ENCODE results near the gene UBE2J1.

The UBE2J1 gene

GRCh38 chr6:89286516-89286915 lies 66.0 kb downstream of the UBE2J1 start:
- DNase-seq, result no peak

GRCh38 chr6:89284963-89285735 lies 67.4 kb downstream of the UBE2J1 start:
- no peak for DNase-seq

DNA sequence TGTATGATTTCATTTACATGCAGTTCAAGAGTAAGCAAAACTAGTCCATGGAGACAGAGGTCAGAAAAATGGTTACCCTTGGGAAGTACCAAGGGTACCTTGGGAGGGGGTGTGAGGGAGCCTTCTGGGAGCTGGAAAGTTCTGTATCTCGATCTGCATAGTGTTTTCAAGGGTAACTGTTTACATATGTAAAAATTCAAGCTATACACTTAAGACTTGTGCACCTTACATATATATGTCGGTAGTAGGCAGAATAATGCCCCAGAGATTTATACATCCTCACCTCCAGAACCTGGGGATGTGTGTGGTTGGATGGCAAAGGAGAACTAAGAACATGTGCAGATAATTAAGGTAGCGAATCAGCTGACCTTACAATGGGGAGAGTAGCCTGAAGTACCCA lies 68.4 kb downstream of the UBE2J1 start:
- DNase-seq, result no peak

- DNase-seq, result no peak
Observed at GRCh38 chr6:89282749-89283148, 69.8 kb downstream of the UBE2J1 start.

DNA sequence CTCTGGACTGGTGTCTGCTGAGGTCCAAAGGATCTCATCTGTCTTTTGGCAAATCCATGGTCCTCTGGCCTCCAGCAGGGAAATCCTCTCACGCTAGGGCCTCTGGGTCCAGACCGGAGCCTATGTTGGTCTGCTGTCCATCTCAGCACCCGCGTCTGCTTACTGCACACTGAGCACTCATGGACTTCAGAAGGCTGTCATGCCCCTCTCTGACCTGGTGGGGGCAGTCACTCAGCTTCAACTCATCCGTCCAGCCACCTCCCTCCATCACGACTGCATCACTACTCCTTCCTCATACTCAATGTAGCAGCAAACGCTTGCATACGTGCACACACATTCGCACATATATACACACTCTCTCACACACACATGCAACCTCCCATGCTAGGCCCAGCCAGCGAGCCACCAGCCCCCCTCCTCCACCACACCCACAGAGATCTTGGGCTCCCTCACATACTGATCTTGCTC lies 70.7 kb downstream of the UBE2J1 start:
- DNase-seq, result peak; percentile 69

- DNase-seq, result no peak
Observed at GRCh38 chr6:89278956-89279355, 73.6 kb downstream of the UBE2J1 start.

All from activated CD4-positive, alpha-beta T cell treated with anti-CD3 and anti-CD28 coated beads for 48 hours (primary cell).